ENCODE data around the gene ENOPH1.

DNA sequence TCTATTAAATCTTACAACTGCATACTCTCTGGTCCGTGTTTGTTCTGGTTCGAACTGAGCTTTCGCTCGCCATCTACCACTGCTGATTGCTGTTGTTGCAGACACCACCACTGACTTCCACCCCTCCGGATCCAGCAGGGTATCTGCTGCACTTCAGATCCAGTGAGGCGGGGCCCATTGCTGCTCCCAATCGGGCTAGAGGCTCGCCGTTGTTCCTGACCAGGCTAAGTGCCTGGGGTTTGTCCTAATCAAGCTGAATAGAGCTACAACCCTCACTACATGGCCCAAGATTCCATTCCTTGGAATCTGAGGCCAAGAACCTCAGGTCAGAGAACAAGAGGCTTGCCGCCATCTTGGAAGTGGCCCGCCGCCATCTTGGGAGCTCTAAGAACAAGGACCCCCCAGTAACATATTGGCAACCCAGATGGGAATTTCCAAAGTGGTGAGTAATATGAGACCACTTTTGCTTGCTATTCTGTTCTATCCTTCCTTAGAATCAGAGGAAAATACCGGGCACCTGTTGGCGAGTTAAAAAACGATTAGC is 43.3 kb downstream of the ENOPH1 start:
- TF ChIP-seq EP300 (IDR thresholded peaks at IDR 0.05) (no peak), CTCF (IDR thresholded peaks at IDR 0.05) (no peak), POLR2AphosphoS5 (IDR thresholded peaks at IDR 0.05) (no peak), POLR2A (IDR thresholded peaks at IDR 0.05) (no peak)

All from gastroesophageal sphincter (tissue), 3 donors.